Spleen (tissue), 7 donors: ENCODE results near the gene LIF.

ENCODE experiments used
- POLR2AphosphoS5 ChIP-seq, 3 donors: sonication (generic); formaldehyde crosslinking; IDR thresholded peaks; one replicate each; pipeline ENCODE4 v1.5.1; 2017; ENCODE audit warnings: antibody characterized with exemption in 3 of 3
- TF ChIP-seq, protein P1 (sequence below), 11 experiments: fragments of 200-600 bp in 7 of 11; fragments of 450-650 bp in 4 of 11; sonication (generic) in 4 of 11; IDR thresholded peaks in 8 of 11; conservative IDR thresholded peaks in 3 of 11; 1 replicate in 7 of 11; 2 replicates in 4 of 11; pipeline versions ENCODE4 v1.4.0 to v1.8.0; 2016 to 2021; ENCODE audit warnings: antibody characterized with exemption in 11 of 11, inconsistent platforms in 4 of 11, mild to moderate bottlenecking in 1 of 11
- donor health status: DM: no; HTN: no; CAD: no; lungs with moderate emphysema.
- donor health status: DM: no; HTN: no; CAD: no.
- donor health status: DM: no; HTN: no; CAD: no.

GRCh38 chr22:30277547-30278344 lies 31.2 kb upstream of the LIF start:
- TF ChIP-seq POLR2AphosphoS5 (IDR thresholded peaks at IDR 0.05) = peak in 1 of 3 donors; percentile 54
- TF ChIP-seq, protein P1, sequence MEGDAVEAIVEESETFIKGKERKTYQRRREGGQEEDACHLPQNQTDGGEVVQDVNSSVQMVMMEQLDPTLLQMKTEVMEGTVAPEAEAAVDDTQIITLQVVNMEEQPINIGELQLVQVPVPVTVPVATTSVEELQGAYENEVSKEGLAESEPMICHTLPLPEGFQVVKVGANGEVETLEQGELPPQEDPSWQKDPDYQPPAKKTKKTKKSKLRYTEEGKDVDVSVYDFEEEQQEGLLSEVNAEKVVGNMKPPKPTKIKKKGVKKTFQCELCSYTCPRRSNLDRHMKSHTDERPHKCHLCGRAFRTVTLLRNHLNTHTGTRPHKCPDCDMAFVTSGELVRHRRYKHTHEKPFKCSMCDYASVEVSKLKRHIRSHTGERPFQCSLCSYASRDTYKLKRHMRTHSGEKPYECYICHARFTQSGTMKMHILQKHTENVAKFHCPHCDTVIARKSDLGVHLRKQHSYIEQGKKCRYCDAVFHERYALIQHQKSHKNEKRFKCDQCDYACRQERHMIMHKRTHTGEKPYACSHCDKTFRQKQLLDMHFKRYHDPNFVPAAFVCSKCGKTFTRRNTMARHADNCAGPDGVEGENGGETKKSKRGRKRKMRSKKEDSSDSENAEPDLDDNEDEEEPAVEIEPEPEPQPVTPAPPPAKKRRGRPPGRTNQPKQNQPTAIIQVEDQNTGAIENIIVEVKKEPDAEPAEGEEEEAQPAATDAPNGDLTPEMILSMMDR (IDR thresholded peaks at IDR 0.05 in 8 of 11, conservative IDR thresholded peaks at IDR 0.05 in 3 of 11) = no peak
